WERI-Rb-1 (cell line): ENCODE data around the gene ZFP36L2.

Source experiments
- DNase-seq: peaks from one replicate; pipeline ENCODE4 v3.0.0-alpha.2; 2020
- H3K27ac ChIP-seq: fragments of 250-450 bp; sonication (Bioruptor Pico); 2 replicates; pipeline ENCODE4 v1.5.1; 2020; ENCODE audit warnings: mild to moderate bottlenecking, moderate library complexity
- H3K27me3 ChIP-seq: fragments of 250-450 bp; sonication (Bioruptor Pico); 2 replicates; pipeline ENCODE4 v1.5.1; 2021; ENCODE audit warnings: mild to moderate bottlenecking, low read depth, moderate library complexity; ENCODE audit not compliant: insufficient read depth, severe bottlenecking
- H3K36me3 ChIP-seq: fragments of 250-450 bp; sonication (Bioruptor Pico); 2 replicates; pipeline ENCODE4 v1.5.1; 2020; ENCODE audit warnings: mild to moderate bottlenecking, moderate library complexity
- H3K4me3 ChIP-seq: 2 replicates; pipeline ENCODE4 v1.5.1; 2011; ENCODE audit warnings: low read depth, mild to moderate bottlenecking, control low read depth, low read length
- H3K9me3 ChIP-seq: fragments of 250-450 bp; sonication (Bioruptor Pico); 2 replicates; pipeline ENCODE4 v1.5.1; 2021; ENCODE audit warnings: mild to moderate bottlenecking, moderate library complexity; ENCODE audit not compliant: severe bottlenecking
- CTCF ChIP-seq: IDR thresholded peaks from 2 replicates; pipeline ENCODE4 v1.5.1; 2011; ENCODE audit warnings: low read depth, mild to moderate bottlenecking, control low read depth, inconsistent platforms, low read length

The ZFP36L2 gene

DNA sequence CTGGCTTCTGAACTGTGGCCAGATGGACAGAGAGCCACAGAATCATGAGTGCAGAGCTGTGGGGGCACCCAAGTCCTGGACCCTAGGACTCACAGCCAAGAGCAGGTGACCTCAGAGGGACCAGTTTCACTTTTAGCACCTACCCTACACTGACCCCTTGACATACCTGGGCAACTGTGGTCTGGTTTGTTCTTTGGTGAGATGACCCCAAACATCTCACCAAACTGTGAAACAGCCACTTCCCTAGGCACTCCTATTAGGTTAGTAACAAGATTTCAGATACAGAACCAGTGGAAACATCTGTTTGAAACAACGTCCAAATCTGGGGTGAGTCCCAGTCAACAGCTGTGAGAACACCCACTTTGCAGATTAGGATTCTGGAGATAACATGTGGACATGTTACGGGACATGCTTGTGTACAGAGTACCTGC, 1.9 kb upstream of the ZFP36L2 start:
- Histone ChIP-seq H3K9me3 (no peaks in the 10 kb centered on the region), H3K27ac (no peak overlapping the region; the same call in 1 of the 2 replicates), H3K4me3 (no peak overlapping the region), H3K27me3 (no peaks in the 10 kb centered on the region), H3K36me3 (peaks cover 27% of the 10 kb centered on the region)
- DNase-seq, result no peak
- no peak for TF ChIP-seq CTCF

- H3K9me3 ChIP-seq, result no peaks in the 10 kb centered on the region
- peak overlapping the region; percentile 99 for H3K27ac ChIP-seq
- H3K36me3 ChIP-seq, result peaks cover 31% of the 10 kb centered on the region
- peak; percentile 62; the same call in 1 of the 2 replicates for TF ChIP-seq CTCF
- peak overlapping the region; percentile 78 for H3K4me3 ChIP-seq
- H3K27me3 ChIP-seq, result no peaks in the 10 kb centered on the region
- DNase-seq, result no peak
These were observed 1.4 kb upstream of the ZFP36L2 start for GRCh38 chr2:43227830-43228281.

DNA sequence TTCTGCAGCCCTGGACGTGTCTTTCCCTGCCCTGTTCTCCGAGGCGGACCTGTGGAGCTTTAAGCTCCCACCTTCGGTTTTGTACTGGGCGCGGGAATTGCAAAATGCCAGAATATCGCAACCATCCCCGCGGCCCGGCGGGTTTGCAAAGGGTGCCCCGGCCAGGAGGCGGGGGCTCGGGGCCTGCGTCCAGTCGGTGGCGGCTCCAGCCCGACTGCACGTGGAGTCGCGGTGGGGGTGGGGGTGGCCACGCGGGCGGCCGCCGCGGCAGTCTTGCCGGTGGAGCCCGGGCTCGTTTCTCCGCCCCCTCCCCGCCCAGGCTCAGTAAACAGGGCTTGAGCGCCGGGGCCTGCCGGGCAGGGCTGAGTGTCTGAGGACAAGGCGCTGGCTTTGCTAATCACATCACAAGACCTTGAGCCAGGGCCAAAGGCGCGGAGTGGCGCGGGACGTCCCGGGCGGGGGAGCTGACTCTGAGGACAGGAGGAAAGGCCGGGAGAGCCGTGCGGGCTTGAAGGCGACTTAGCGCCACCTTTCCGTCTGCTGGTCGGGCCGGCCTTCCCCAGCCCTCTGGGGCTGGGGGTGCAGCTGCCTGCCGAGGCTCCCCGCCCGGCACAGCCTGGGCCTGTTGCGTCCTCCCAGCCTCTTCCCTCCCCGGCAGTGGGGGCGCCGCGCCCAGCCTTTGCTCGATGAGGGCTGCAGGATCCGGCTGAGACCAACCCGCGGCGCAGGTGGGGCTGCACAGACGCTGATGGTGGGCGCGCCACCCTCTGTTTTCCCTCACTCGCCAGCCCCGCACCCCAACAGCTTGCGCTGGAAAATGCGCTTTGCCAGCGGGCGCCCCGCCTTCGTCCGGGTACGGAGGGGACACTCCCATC, 786 bp upstream of the ZFP36L2 start:
- TF ChIP-seq CTCF, result peak; percentile 37
- no peaks in the 10 kb centered on the region for H3K9me3 ChIP-seq
- H3K27ac ChIP-seq, result peak overlapping the region; percentile 99
- peaks cover 36% of the 10 kb centered on the region for H3K36me3 ChIP-seq
- peak overlapping the region; percentile 78 for H3K4me3 ChIP-seq
- no peaks in the 10 kb centered on the region for H3K27me3 ChIP-seq
- DNase-seq, result peak; percentile 94

DNA sequence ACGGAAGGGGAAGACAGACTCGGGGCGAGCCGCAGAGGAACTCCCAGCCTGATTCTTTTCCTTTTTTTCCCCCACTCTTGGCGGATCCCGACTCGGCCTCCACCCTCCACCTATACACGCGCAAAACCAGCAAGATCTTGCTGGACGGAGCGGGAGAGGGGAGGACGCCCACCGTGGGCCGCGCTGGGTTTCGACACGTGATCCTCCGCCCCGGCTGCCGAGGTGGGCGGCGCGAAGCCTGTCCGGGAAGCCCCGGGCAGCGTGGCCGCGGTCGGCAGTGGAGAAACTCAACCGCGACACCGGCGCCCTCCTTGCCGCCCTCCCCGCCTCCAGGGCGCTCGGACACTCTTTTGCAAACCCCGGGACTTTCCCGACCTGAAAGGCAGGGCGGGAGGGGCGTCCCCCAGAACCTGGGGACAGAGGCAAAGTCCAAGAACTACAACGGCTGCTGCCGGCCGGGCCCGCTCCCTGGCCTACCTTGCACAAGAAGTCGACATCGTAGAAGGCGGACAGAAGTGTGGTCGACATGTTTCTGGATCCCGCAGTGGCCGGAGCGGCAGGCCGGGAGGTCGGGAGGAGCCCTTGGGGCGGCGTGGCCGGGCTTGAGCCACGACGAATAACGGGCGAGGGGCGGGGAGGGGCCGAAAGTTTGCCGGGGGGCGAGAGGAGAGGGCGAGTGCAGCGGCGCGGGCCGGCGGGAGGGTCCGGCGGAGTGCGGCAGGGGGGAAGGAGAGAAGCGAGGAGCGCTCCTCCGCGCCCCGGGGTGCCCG, 433 bp downstream of the ZFP36L2 start:
- Histone ChIP-seq H3K36me3 (peaks cover 39% of the 10 kb centered on the region), H3K9me3 (no peaks in the 10 kb centered on the region), H3K27me3 (no peaks in the 10 kb centered on the region), H3K4me3 (peak overlapping the region; percentile 93), H3K27ac (peak overlapping the region; percentile 99)
- no peak for TF ChIP-seq CTCF
- DNase-seq, result peak; percentile 66

DNA sequence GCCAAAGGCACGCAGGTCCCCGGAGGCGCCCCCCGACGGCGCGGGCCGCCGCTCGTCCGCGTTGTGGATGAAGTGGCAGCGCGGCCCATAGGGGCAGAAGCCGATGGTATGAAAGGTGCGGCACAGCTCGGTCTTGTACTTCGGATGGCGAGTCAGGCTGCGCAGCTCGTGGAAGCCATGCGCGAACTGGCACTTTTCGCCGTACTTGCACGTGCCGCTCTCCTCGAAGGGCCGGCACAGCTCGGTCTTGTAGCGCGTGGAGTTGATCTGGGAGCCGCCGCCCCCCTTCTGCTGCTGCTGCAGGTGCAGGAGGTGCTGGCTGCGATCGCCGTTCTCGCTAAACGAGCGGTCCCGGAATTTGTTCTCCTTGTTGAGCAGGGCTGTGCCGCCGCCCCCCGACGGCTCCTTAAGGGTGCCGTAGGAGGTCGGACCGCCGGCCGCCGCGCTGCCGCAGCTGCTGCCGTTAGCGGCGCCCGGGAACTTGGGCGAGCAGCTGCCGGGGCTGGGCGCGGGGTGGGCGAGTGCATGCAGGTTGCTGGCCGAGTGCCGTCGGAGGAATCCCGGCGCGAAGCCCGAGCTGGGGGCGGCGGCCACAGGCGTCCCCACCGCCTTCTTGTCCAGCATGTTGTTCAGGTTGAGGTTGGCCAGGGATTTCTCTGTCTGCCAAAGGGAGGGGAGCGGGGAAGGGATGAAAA, 1.2 kb downstream of the ZFP36L2 start:
- H3K36me3 ChIP-seq, result peaks cover 34% of the 10 kb centered on the region
- H3K27me3 ChIP-seq, result no peaks in the 10 kb centered on the region
- peak; percentile 51 for DNase-seq
- peak overlapping the region; percentile 99 for H3K27ac ChIP-seq
- peak overlapping the region; percentile 93 for H3K4me3 ChIP-seq
- TF ChIP-seq CTCF, result no peak
- H3K9me3 ChIP-seq, result no peaks in the 10 kb centered on the region
